Stimulated activated CD8-positive, alpha-beta memory T cell treated with anti-CD3 and anti-CD28 coated beads, Interleukin-15, amount 100 ng/mL, for 48 hours (primary cell): Measurements from ENCODE around the gene GAS6.
"Not testable (repeated sequence)": the region's sequence is repeated elsewhere in the genome, so short reads cannot be mapped to it uniquely, and the experiment has no call there.

Experiments
- DNase-seq, 2 donors: peaks; one replicate each; pipeline ENCODE4 v3.0.0-alpha.2; 2020; ENCODE audit warnings: low read depth in 2 of 2

Gene GAS6

GRCh38 chr13:113867913-113868312 is 4.0 kb upstream of the GAS6 start:
- DNase-seq: not testable (repeated sequence)

GRCh38 chr13:113865427-113865826 is 1.6 kb upstream of the GAS6 start:
- no peak for DNase-seq

GRCh38 chr13:113864273-113864890 is 506 bp upstream of the GAS6 start:
- no peak for DNase-seq

- no peak for DNase-seq
Measured at GRCh38 chr13:113862931-113863523, 849 bp downstream of the GAS6 start.

- no peak for DNase-seq
Measured at GRCh38 chr13:113862191-113862930, 1.5 kb downstream of the GAS6 start.

- no peak for DNase-seq
Measured at GRCh38 chr13:113861433-113862030, 2.3 kb downstream of the GAS6 start.

- DNase-seq: no peak
Measured at GRCh38 chr13:113860665-113861432, 3.0 kb downstream of the GAS6 start.

GRCh38 chr13:113860051-113860664 is 3.7 kb downstream of the GAS6 start:
- no peak for DNase-seq

- no peak for DNase-seq
Measured at GRCh38 chr13:113859311-113860050, 4.4 kb downstream of the GAS6 start.

GRCh38 chr13:113857531-113858195 is 6.2 kb downstream of the GAS6 start:
- DNase-seq: no peak

GRCh38 chr13:113856716-113857065 is 7.2 kb downstream of the GAS6 start:
- DNase-seq: no peak

GRCh38 chr13:113855931-113856715 is 7.8 kb downstream of the GAS6 start:
- no peak for DNase-seq

- DNase-seq: no peak
Measured at GRCh38 chr13:113855012-113855921, 8.6 kb downstream of the GAS6 start.

- DNase-seq: no peak
Measured at GRCh38 chr13:113854238-113855011, 9.5 kb downstream of the GAS6 start.

- no peak for DNase-seq
Measured at GRCh38 chr13:113853518-113854237, 10.2 kb downstream of the GAS6 start.

GRCh38 chr13:113852536-113853517 is 11.0 kb downstream of the GAS6 start:
- no peak for DNase-seq
